Neural cell (in vitro differentiated cells): ENCODE results near the gene NOL8. TPM values are rescaled to one million over a fixed set of nuclear protein-coding genes. Genes with fewer than 3 reads are reported as not detected.

Experiments
- H2AFZ ChIP-seq: fragments of 200-600, 300-800 bp; sonication (generic), shearing (Covaris generic); 2 replicates; pipeline ENCODE4 v1.6.0; 2014; ENCODE audit warnings: low read depth, mild to moderate bottlenecking, antibody characterized with exemption, low read length, moderate library complexity
- H3F3A ChIP-seq: fragments of 200-600 bp; shearing (Covaris generic); 2 replicates; pipeline ENCODE4 v1.6.1; 2016; ENCODE audit warnings: mild to moderate bottlenecking, moderate library complexity, mixed read lengths, antibody characterized with exemption, low read length; ENCODE audit not compliant: insufficient read depth, poor library complexity, severe bottlenecking
- H3K27ac ChIP-seq: fragments of 200-600, 300-800 bp; sonication (generic), shearing (Covaris generic); 2 replicates; pipeline ENCODE4 v1.5.1; 2014; ENCODE audit warnings: mild to moderate bottlenecking, low read length, moderate library complexity
- H3K27me3 ChIP-seq: fragments of 300-800, 200-600 bp; sonication (generic), shearing (Covaris generic); 2 replicates; pipeline ENCODE4 v1.6.0; 2014; ENCODE audit warnings: mild to moderate bottlenecking, low read depth, low read length, moderate library complexity; ENCODE audit not compliant: insufficient read depth
- H3K36me3 ChIP-seq: fragments of 300-800, 200-600 bp; sonication (generic), shearing (Covaris generic); 2 replicates; pipeline ENCODE4 v1.5.1; 2014; ENCODE audit warnings: mild to moderate bottlenecking, antibody characterized with exemption, low read length, moderate library complexity; ENCODE audit not compliant: insufficient read depth
- H3K4me2 ChIP-seq: fragments of 300-800, 200-600 bp; sonication (generic), shearing (Covaris generic); 2 replicates; pipeline ENCODE4 v1.6.0; 2014; ENCODE audit warnings: mild to moderate bottlenecking, low read length
- H3K4me3 ChIP-seq: fragments of 300-800, 200-600 bp; sonication (generic), shearing (Covaris generic); 2 replicates; pipeline ENCODE4 v1.5.1; 2014; ENCODE audit warnings: mild to moderate bottlenecking, low read length, moderate library complexity
- H3K79me2 ChIP-seq: fragments of 200-600 bp; shearing (Covaris generic); replicated peaks from 2 replicates; pipeline ENCODE4 v1.6.0; 2014; ENCODE audit warnings: mild to moderate bottlenecking, low read length, moderate library complexity; ENCODE audit not compliant: insufficient read depth
- H3K9ac ChIP-seq: fragments of 300-800, 200-600 bp; sonication (generic), shearing (Covaris generic); 2 replicates; pipeline ENCODE4 v1.6.1; 2016; ENCODE audit warnings: mild to moderate bottlenecking, low read length, mixed read lengths
- H3K9me2 ChIP-seq: fragments of 200-600 bp; shearing (Covaris generic); 2 replicates; pipeline ENCODE4 v1.6.1; 2016; ENCODE audit warnings: mild to moderate bottlenecking, low read length, mixed read lengths; ENCODE audit not compliant: insufficient read depth
- H3K9me3 ChIP-seq: fragments of 200-600, 300-800 bp; sonication (generic), shearing (Covaris generic); 2 replicates; pipeline ENCODE4 v1.6.1; 2016; ENCODE audit warnings: mild to moderate bottlenecking, mixed run types, low read length, moderate library complexity, mixed read lengths
- H4K20me1 ChIP-seq: fragments of 200-600 bp; shearing (Covaris generic); 2 replicates; pipeline ENCODE4 v1.6.1; 2016; ENCODE audit warnings: mild to moderate bottlenecking, mixed run types; ENCODE audit not compliant: insufficient read depth
- CTCF ChIP-seq: fragments of 450-650 bp; IDR thresholded peaks from 2 replicates; pipeline ENCODE4 v1.5.1; 2014; ENCODE audit warnings: antibody characterized with exemption, mild to moderate bottlenecking, moderate library complexity; ENCODE audit not compliant: poor library complexity, severe bottlenecking
- EP300 ChIP-seq: fragments of 450-650 bp; conservative IDR thresholded peaks from 2 replicates; pipeline ENCODE4 v1.6.1; 2014; ENCODE audit warnings: antibody characterized with exemption, mild to moderate bottlenecking, moderate library complexity; ENCODE audit not compliant: poor library complexity, severe bottlenecking
- EZH2 ChIP-seq: fragments of 200-600, 300-800 bp; shearing (Covaris generic), sonication (generic); IDR thresholded peaks from 2 replicates; pipeline ENCODE4 v1.6.1; 2014; ENCODE audit warnings: antibody characterized with exemption, low read length, borderline replicate concordance, mild to moderate bottlenecking; ENCODE audit not compliant: insufficient read depth, poor library complexity, severe bottlenecking
- MXI1 ChIP-seq: fragments of 450-650 bp; conservative IDR thresholded peaks from 2 replicates; pipeline ENCODE4 v1.6.1; 2014; ENCODE audit warnings: antibody characterized with exemption, mild to moderate bottlenecking; ENCODE audit not compliant: poor library complexity, severe bottlenecking
- POLR2AphosphoS5 ChIP-seq: IDR thresholded peaks from 2 replicates; pipeline ENCODE4 v1.6.1; 2012
- RAD21 ChIP-seq: fragments of 450-650 bp; conservative IDR thresholded peaks from 2 replicates; pipeline ENCODE4 v1.6.1; 2014; ENCODE audit warnings: antibody characterized with exemption, mild to moderate bottlenecking, moderate library complexity
- REST ChIP-seq: IDR thresholded peaks from 2 replicates; pipeline ENCODE4 v1.6.1; 2012; ENCODE audit warnings: borderline replicate concordance
- SMC3 ChIP-seq: fragments of 450-650 bp; conservative IDR thresholded peaks from 2 replicates; pipeline ENCODE4 v1.6.1; 2014; ENCODE audit warnings: antibody characterized with exemption, mild to moderate bottlenecking, moderate library complexity; ENCODE audit not compliant: poor library complexity
- TAF1 ChIP-seq: IDR thresholded peaks from 2 replicates; pipeline ENCODE4 v1.6.1; 2012; ENCODE audit warnings: low read depth
- polyA plus RNA-seq: library from polyadenylated mRNA; depleted of rRNA; stranded (reverse); fragments of >200 nt; gene quantifications from 2 replicates; pipeline ENCODE4 v1.2.3, GENCODE V29; 2014

Gene NOL8
- polyA plus RNA-seq, 1 donor from 2014 or later: 25.3 TPM

- no peak overlapping the region for H2AFZ ChIP-seq
- TF ChIP-seq REST: no peak
- TF ChIP-seq RAD21: no peak
- TF ChIP-seq CTCF: no peak
- TF ChIP-seq EZH2: no peak
- H3K36me3 ChIP-seq: no peaks in the 10 kb centered on the region
- no peaks in the 10 kb centered on the region for H3F3A ChIP-seq
- H3K27ac ChIP-seq: no peak overlapping the region
- H3K4me2 ChIP-seq: no peak overlapping the region
- H3K27me3 ChIP-seq: no peaks in the 10 kb centered on the region
- H3K79me2 ChIP-seq: no peaks in the 10 kb centered on the region
- H3K9me2 ChIP-seq: no peaks in the 10 kb centered on the region
- no peaks in the 10 kb centered on the region for H3K9me3 ChIP-seq
- H4K20me1 ChIP-seq: no peaks in the 10 kb centered on the region
- H3K9ac ChIP-seq: no peak overlapping the region
- no peak overlapping the region for H3K4me3 ChIP-seq
These were observed 17.8 kb upstream of the NOL8 start for GRCh38 chr9:92342825-92343488.

- no peak overlapping the region for H3K4me2 ChIP-seq
- no peak overlapping the region for H2AFZ ChIP-seq
- TF ChIP-seq EZH2 (no peak), RAD21 (no peak), TAF1 (no peak), SMC3 (no peak), MXI1 (no peak), EP300 (no peak), CTCF (no peak), POLR2AphosphoS5 (no peak), REST (no peak)
- H3K36me3 ChIP-seq: no peaks in the 10 kb centered on the region
- no peaks in the 10 kb centered on the region for H3K9me2 ChIP-seq
- H3K79me2 ChIP-seq: no peaks in the 10 kb centered on the region
- no peaks in the 10 kb centered on the region for H3K27me3 ChIP-seq
- H3F3A ChIP-seq: no peaks in the 10 kb centered on the region
- no peak overlapping the region for H3K4me3 ChIP-seq
- no peak overlapping the region for H3K9ac ChIP-seq
- H3K27ac ChIP-seq: no peak overlapping the region
- H4K20me1 ChIP-seq: no peaks in the 10 kb centered on the region
- no peaks in the 10 kb centered on the region for H3K9me3 ChIP-seq
These were observed 16.4 kb upstream of the NOL8 start for GRCh38 chr9:92341578-92341977.
